Activated CD4-positive, alpha-beta T cell treated with anti-CD3 and anti-CD28 coated beads for 1 hour (primary cell): Measurements from ENCODE around the gene PACRG.
"Not testable (repeated sequence)": the region's sequence is repeated elsewhere in the genome, so short reads cannot be mapped to it uniquely, and the experiment has no call there.

ENCODE experiments used
- DNase-seq: peaks from one replicate; pipeline ENCODE4 v3.0.0-alpha.2; 2020

PACRG gene

GRCh38 chr6:162727322-162728182, at the start of gene PACRG, which contains the start of gene PRKN:
Gene PACRG (plus strand): TSS chr6:162727974.
Gene PRKN (minus strand): TSS chr6:162727766.
- DNase-seq: peak; percentile 96

GRCh38 chr6:162678896-162679295, 48.9 kb upstream of the PACRG start:
- DNase-seq: not testable (repeated sequence)

DNA sequence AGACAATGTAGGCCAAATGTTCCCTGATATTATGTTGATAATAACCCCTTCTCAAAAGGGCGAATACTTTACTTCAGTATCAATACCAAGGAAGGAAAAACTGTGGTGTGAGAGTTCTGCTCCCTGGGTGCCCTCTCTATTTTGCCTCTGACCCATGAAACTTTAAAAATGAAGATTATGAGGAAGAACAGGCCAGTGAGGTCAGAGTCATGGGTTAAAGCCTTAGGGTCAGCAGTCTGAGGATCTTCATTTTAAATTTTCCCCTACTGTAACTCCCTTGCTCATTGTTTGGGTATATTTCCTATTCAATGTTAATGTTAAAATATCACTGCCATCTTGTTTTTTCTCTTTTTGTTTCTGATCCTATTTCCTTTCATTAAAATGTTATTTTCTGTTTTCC, 48.1 kb upstream of the PACRG start:
- no peak for DNase-seq

GRCh38 chr6:162680367-162680766, 47.4 kb upstream of the PACRG start:
- no peak for DNase-seq

GRCh38 chr6:162680871-162681270, 46.9 kb upstream of the PACRG start:
- DNase-seq: no peak

GRCh38 chr6:162681447-162681846, 46.3 kb upstream of the PACRG start:
- DNase-seq: no peak

- DNase-seq: no peak
Measured at GRCh38 chr6:162683135-162683534, 44.6 kb upstream of the PACRG start.

DNA sequence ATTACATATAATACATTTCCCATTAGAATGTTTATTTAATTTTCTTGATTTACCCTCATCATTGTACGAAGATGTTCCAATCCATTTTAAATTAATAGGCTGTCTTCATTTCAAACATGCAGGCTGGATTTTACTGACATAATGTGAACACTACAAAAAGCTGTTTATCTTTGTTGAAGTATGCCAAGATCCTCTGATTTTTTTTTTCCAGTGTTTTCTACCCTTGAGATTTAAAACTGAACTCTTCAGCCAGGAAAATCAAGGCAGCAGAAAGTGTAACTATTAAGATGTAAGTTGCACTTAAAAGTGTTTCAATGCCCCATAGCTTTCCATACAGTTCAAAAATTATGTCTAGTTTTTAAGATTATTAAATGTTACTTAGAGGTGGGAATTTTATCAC, 43.7 kb upstream of the PACRG start:
- DNase-seq: no peak

- no peak for DNase-seq
Measured at GRCh38 chr6:162684961-162685360, 42.8 kb upstream of the PACRG start.

GRCh38 chr6:162685586-162685985, 42.2 kb upstream of the PACRG start:
- DNase-seq: no peak

- no peak for DNase-seq
Measured at GRCh38 chr6:162688751-162689345, 38.9 kb upstream of the PACRG start.

GRCh38 chr6:162690158-162690557, 37.6 kb upstream of the PACRG start:
- no peak for DNase-seq

GRCh38 chr6:162697872-162698403, 29.8 kb upstream of the PACRG start:
- DNase-seq: no peak

GRCh38 chr6:162698440-162698839, 29.3 kb upstream of the PACRG start:
- DNase-seq: no peak

DNA sequence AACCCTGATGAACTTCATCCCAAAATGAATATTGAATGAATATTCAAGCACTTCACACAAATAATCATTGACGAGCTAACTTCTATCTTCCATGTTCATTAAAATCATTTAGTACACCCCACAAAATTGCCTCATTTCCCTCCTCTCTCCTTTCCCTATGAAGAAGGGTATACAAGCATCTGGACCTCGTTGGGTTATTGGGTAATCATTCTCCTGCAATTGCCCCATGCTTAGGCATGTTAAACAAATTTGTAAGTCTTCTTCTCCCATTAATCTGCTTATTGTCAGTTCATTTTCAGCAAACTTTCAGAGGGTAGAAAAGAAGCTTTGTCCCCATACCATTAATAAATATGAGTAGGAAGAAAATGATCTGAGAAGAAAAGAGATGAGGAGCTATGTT, 27.8 kb upstream of the PACRG start:
- no peak for DNase-seq

GRCh38 chr6:162700966-162701365, 26.8 kb upstream of the PACRG start:
- DNase-seq: no peak

DNA sequence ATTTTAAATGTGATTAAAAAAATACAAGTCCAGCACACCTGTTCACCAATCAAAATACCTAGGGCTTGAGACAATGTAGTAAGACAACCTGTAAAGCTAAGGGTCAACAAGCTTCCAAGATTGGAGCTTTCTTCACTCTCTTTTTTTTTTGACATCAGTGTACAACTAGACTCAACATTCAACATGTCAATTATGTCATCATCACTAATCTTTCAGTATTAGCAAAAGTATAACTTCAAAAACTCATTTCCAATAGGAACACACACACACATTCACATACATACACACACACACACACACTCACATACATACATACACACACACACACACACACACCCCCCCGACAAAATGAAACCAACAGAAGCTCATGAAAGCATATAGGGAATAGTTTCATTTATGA, 26.2 kb upstream of the PACRG start:
- DNase-seq: no peak

DNA sequence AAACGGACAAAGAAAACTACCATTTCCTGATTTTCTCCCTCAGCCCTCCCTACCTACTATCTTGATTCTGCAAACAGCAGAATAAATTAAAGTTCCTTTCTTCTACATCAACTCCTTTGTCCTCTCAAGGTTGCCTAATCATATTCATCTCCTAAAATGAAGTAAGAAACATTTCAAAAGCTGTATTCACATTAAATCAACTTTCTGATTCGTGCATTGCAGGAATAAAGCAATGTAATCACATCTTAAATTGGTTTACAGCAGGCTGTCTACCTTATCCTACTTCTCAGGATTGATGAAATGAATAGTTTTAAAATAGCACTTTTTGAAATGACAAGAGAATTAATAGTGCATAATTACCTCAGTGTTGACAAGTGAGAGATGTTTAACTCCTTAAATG, 25.3 kb upstream of the PACRG start:
- DNase-seq: no peak

- DNase-seq: no peak
Measured at GRCh38 chr6:162704001-162704400, 23.8 kb upstream of the PACRG start.

DNA sequence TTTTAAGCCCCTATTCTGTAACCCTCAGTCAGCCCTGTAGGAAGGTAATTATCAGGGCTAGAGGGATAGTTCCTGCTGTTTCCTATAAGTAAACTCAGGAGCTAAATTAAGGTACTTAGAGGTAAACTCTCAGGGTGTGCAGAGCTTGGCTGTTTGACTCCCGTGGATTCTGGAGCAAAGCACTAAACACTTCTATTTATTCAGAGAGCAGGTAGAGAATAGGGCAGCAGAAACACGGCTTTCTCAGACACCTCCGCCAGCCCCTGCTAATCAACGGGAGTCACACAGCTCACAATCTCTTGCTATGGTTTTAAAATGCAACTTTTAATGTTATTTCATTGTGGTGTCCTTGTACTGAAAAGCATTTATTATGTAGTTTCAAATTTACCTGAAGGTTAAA, 22.0 kb upstream of the PACRG start:
- no peak for DNase-seq

GRCh38 chr6:162706232-162706631, 21.5 kb upstream of the PACRG start:
- DNase-seq: no peak

DNA sequence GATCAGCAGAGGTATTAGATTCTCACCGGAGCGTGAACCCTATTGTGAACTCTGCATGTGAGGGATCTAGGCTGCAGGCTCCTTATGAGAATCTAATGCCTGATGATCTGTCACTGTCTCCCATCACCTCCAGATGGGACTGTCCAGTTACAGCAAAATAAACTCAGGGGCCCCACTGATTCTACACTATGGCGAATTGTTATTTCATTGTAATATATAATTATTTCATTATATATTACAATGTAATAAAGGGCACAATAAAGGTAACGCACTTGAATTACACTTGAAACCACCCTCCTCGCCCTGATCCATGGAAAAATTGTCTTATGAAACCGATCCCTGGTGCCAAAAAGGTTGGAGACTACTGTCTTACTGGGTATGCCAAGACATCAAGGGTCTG, 18.8 kb upstream of the PACRG start:
- no peak for DNase-seq

GRCh38 chr6:162709431-162709830, 18.3 kb upstream of the PACRG start:
- DNase-seq: no peak

- no peak for DNase-seq
Measured at GRCh38 chr6:162710419-162710818, 17.4 kb upstream of the PACRG start.
